Neural cell (in vitro differentiated cells): Measurements from ENCODE around the gene RIC8B. TPM values are rescaled to one million over a fixed set of nuclear protein-coding genes. Genes with fewer than 3 reads are reported as not detected.
"Not testable (repeated sequence)": the region's sequence is repeated elsewhere in the genome, so short reads cannot be mapped to it uniquely, and the experiment has no call there.

ENCODE experiments used
- H2AFZ ChIP-seq: fragments of 200-600, 300-800 bp; sonication (generic), shearing (Covaris generic); 2 replicates; pipeline ENCODE4 v1.6.0; 2014; ENCODE audit warnings: low read depth, mild to moderate bottlenecking, antibody characterized with exemption, low read length, moderate library complexity
- H3F3A ChIP-seq: fragments of 200-600 bp; shearing (Covaris generic); 2 replicates; pipeline ENCODE4 v1.6.1; 2016; ENCODE audit warnings: mild to moderate bottlenecking, moderate library complexity, mixed read lengths, antibody characterized with exemption, low read length; ENCODE audit not compliant: insufficient read depth, poor library complexity, severe bottlenecking
- H3K27ac ChIP-seq: fragments of 200-600, 300-800 bp; sonication (generic), shearing (Covaris generic); 2 replicates; pipeline ENCODE4 v1.5.1; 2014; ENCODE audit warnings: mild to moderate bottlenecking, low read length, moderate library complexity
- H3K27me3 ChIP-seq: fragments of 300-800, 200-600 bp; sonication (generic), shearing (Covaris generic); 2 replicates; pipeline ENCODE4 v1.6.0; 2014; ENCODE audit warnings: mild to moderate bottlenecking, low read depth, low read length, moderate library complexity; ENCODE audit not compliant: insufficient read depth
- H3K36me3 ChIP-seq: fragments of 300-800, 200-600 bp; sonication (generic), shearing (Covaris generic); 2 replicates; pipeline ENCODE4 v1.5.1; 2014; ENCODE audit warnings: mild to moderate bottlenecking, antibody characterized with exemption, low read length, moderate library complexity; ENCODE audit not compliant: insufficient read depth
- H3K4me2 ChIP-seq: fragments of 300-800, 200-600 bp; sonication (generic), shearing (Covaris generic); 2 replicates; pipeline ENCODE4 v1.6.0; 2014; ENCODE audit warnings: mild to moderate bottlenecking, low read length
- H3K4me3 ChIP-seq: fragments of 300-800, 200-600 bp; sonication (generic), shearing (Covaris generic); 2 replicates; pipeline ENCODE4 v1.5.1; 2014; ENCODE audit warnings: mild to moderate bottlenecking, low read length, moderate library complexity
- H3K79me2 ChIP-seq: fragments of 200-600 bp; shearing (Covaris generic); replicated peaks from 2 replicates; pipeline ENCODE4 v1.6.0; 2014; ENCODE audit warnings: mild to moderate bottlenecking, low read length, moderate library complexity; ENCODE audit not compliant: insufficient read depth
- H3K9ac ChIP-seq: fragments of 300-800, 200-600 bp; sonication (generic), shearing (Covaris generic); 2 replicates; pipeline ENCODE4 v1.6.1; 2016; ENCODE audit warnings: mild to moderate bottlenecking, low read length, mixed read lengths
- H3K9me2 ChIP-seq: fragments of 200-600 bp; shearing (Covaris generic); 2 replicates; pipeline ENCODE4 v1.6.1; 2016; ENCODE audit warnings: mild to moderate bottlenecking, low read length, mixed read lengths; ENCODE audit not compliant: insufficient read depth
- H3K9me3 ChIP-seq: fragments of 200-600, 300-800 bp; sonication (generic), shearing (Covaris generic); 2 replicates; pipeline ENCODE4 v1.6.1; 2016; ENCODE audit warnings: mild to moderate bottlenecking, mixed run types, low read length, moderate library complexity, mixed read lengths
- H4K20me1 ChIP-seq: fragments of 200-600 bp; shearing (Covaris generic); 2 replicates; pipeline ENCODE4 v1.6.1; 2016; ENCODE audit warnings: mild to moderate bottlenecking, mixed run types; ENCODE audit not compliant: insufficient read depth
- EP300 ChIP-seq: fragments of 450-650 bp; conservative IDR thresholded peaks from 2 replicates; pipeline ENCODE4 v1.6.1; 2014; ENCODE audit warnings: antibody characterized with exemption, mild to moderate bottlenecking, moderate library complexity; ENCODE audit not compliant: poor library complexity, severe bottlenecking
- EZH2 ChIP-seq: fragments of 200-600, 300-800 bp; shearing (Covaris generic), sonication (generic); IDR thresholded peaks from 2 replicates; pipeline ENCODE4 v1.6.1; 2014; ENCODE audit warnings: antibody characterized with exemption, low read length, borderline replicate concordance, mild to moderate bottlenecking; ENCODE audit not compliant: insufficient read depth, poor library complexity, severe bottlenecking
- MXI1 ChIP-seq: fragments of 450-650 bp; conservative IDR thresholded peaks from 2 replicates; pipeline ENCODE4 v1.6.1; 2014; ENCODE audit warnings: antibody characterized with exemption, mild to moderate bottlenecking; ENCODE audit not compliant: poor library complexity, severe bottlenecking
- POLR2AphosphoS5 ChIP-seq: IDR thresholded peaks from 2 replicates; pipeline ENCODE4 v1.6.1; 2012
- RAD21 ChIP-seq: fragments of 450-650 bp; conservative IDR thresholded peaks from 2 replicates; pipeline ENCODE4 v1.6.1; 2014; ENCODE audit warnings: antibody characterized with exemption, mild to moderate bottlenecking, moderate library complexity
- SMC3 ChIP-seq: fragments of 450-650 bp; conservative IDR thresholded peaks from 2 replicates; pipeline ENCODE4 v1.6.1; 2014; ENCODE audit warnings: antibody characterized with exemption, mild to moderate bottlenecking, moderate library complexity; ENCODE audit not compliant: poor library complexity
- TAF1 ChIP-seq: IDR thresholded peaks from 2 replicates; pipeline ENCODE4 v1.6.1; 2012; ENCODE audit warnings: low read depth
- polyA plus RNA-seq: library from polyadenylated mRNA; depleted of rRNA; stranded (reverse); fragments of >200 nt; gene quantifications from 2 replicates; pipeline ENCODE4 v1.2.3, GENCODE V29; 2014
- TF ChIP-seq, protein P1 (sequence below): fragments of 450-650 bp; IDR thresholded peaks from 2 replicates; pipeline ENCODE4 v1.5.1; 2014; ENCODE audit warnings: antibody characterized with exemption, mild to moderate bottlenecking, moderate library complexity; ENCODE audit not compliant: poor library complexity, severe bottlenecking
- TF ChIP-seq, protein P2 (sequence below): IDR thresholded peaks from 2 replicates; pipeline ENCODE4 v1.6.1; 2012; ENCODE audit warnings: borderline replicate concordance

Gene RIC8B
- polyA plus RNA-seq, 1 donor from 2014 or later = 30.0 TPM

DNA sequence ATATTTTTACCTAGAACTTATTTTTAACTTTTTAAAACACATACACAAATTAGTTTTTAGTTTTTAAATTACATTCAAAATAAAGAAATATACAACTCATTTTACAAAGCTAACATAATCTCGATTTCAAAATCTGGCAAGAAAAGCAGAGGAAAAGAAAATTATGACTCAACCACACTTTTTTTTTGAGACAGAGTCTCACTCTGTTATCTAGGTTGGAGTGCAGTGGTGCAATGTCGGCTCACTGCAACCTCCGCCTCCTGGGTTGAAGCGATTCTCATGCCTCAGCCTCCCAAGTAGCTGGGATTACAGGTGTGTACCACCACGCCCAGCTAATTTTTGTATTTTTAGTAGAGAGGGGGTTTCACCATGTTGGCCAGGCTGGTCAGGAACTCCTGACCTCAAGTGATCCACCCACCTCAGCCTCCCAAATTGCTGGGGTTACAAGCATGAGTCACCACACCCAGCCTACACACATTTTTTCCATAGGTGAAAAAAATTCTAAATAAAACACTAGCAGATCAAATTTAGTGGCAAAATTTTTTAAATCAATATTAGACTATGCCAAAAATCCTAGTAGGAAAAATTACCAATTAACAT lies 47.8 kb upstream of the RIC8B start:
- not testable (repeated sequence) for H3K79me2 ChIP-seq, H3K9me3 ChIP-seq

DNA sequence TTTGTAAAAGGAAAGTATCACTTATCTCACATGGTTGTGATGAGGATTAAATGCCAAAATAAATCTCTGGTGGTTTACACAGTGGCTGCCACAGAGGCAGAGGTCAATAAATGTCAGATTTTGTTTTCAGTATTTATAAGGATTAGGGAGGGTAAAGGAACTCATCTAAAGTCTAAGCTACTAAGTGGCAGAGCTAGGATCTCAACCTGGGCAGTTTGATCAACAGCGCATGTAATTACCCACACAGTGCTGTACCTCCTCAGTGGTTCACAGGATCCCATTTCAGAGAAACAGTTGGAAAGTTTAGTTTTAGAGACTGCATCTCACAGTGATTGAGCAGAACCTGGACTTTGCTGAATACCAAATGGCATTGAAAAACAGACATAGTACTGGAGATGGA lies 44.9 kb upstream of the RIC8B start:
- Histone ChIP-seq H3K79me2 (no peaks in the 10 kb centered on the region), H3K27ac (no peak overlapping the region), H3K4me3 (no peak overlapping the region), H4K20me1 (no peaks in the 10 kb centered on the region), H3K27me3 (no peaks in the 10 kb centered on the region), H2AFZ (no peak overlapping the region), H3K9me2 (no peaks in the 10 kb centered on the region), H3K36me3 (no peaks in the 10 kb centered on the region), H3K9me3 (no peaks in the 10 kb centered on the region), H3K4me2 (no peak overlapping the region), H3F3A (no peaks in the 10 kb centered on the region), H3K9ac (no peak overlapping the region)
- TF ChIP-seq, protein P1, sequence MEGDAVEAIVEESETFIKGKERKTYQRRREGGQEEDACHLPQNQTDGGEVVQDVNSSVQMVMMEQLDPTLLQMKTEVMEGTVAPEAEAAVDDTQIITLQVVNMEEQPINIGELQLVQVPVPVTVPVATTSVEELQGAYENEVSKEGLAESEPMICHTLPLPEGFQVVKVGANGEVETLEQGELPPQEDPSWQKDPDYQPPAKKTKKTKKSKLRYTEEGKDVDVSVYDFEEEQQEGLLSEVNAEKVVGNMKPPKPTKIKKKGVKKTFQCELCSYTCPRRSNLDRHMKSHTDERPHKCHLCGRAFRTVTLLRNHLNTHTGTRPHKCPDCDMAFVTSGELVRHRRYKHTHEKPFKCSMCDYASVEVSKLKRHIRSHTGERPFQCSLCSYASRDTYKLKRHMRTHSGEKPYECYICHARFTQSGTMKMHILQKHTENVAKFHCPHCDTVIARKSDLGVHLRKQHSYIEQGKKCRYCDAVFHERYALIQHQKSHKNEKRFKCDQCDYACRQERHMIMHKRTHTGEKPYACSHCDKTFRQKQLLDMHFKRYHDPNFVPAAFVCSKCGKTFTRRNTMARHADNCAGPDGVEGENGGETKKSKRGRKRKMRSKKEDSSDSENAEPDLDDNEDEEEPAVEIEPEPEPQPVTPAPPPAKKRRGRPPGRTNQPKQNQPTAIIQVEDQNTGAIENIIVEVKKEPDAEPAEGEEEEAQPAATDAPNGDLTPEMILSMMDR = no peak
- no peak for TF ChIP-seq MXI1
- no peak for TF ChIP-seq RAD21
- no peak for TF ChIP-seq POLR2AphosphoS5
- no peak for TF ChIP-seq EZH2
- no peak for TF ChIP-seq TAF1
- no peak for TF ChIP-seq SMC3
- TF ChIP-seq, protein P2, sequence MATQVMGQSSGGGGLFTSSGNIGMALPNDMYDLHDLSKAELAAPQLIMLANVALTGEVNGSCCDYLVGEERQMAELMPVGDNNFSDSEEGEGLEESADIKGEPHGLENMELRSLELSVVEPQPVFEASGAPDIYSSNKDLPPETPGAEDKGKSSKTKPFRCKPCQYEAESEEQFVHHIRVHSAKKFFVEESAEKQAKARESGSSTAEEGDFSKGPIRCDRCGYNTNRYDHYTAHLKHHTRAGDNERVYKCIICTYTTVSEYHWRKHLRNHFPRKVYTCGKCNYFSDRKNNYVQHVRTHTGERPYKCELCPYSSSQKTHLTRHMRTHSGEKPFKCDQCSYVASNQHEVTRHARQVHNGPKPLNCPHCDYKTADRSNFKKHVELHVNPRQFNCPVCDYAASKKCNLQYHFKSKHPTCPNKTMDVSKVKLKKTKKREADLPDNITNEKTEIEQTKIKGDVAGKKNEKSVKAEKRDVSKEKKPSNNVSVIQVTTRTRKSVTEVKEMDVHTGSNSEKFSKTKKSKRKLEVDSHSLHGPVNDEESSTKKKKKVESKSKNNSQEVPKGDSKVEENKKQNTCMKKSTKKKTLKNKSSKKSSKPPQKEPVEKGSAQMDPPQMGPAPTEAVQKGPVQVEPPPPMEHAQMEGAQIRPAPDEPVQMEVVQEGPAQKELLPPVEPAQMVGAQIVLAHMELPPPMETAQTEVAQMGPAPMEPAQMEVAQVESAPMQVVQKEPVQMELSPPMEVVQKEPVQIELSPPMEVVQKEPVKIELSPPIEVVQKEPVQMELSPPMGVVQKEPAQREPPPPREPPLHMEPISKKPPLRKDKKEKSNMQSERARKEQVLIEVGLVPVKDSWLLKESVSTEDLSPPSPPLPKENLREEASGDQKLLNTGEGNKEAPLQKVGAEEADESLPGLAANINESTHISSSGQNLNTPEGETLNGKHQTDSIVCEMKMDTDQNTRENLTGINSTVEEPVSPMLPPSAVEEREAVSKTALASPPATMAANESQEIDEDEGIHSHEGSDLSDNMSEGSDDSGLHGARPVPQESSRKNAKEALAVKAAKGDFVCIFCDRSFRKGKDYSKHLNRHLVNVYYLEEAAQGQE = no peak
- TF ChIP-seq EP300 = no peak

More for the DNA sequence above, 47.8 kb upstream of the RIC8B start:
- H3K27ac ChIP-seq, H3K27me3 ChIP-seq, H4K20me1 ChIP-seq, H3K9me2 ChIP-seq, H2AFZ ChIP-seq, H3K4me2 ChIP-seq, H3K36me3 ChIP-seq, H3K9ac ChIP-seq, H3F3A ChIP-seq, H3K4me3 ChIP-seq: not testable (repeated sequence)

DNA sequence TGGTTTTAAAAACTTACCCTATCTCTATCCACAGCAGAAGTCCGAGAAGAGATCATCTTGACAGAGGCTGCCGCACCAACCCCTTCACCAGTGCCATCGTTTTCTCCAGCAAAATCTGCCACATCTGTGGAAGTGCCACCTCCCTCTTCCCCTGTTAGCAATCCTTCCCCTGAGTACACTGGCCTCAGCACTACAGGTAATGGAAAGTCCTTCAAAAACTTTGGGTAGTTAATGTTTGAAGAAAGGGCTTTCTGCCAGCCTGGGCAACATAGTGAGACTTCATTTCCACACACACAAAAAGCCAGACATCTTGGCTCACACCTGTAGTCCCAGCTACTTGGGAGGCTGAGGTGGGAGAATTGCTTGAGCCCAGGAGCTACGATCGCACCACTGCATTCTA lies 41.6 kb upstream of the RIC8B start:
- TF ChIP-seq TAF1 (no peak), RAD21 (no peak), EZH2 (no peak), POLR2AphosphoS5 (no peak), MXI1 (no peak), SMC3 (no peak), EP300 (no peak)
- TF ChIP-seq, protein P2 = no peak
- TF ChIP-seq, protein P1 = no peak
- Histone ChIP-seq H2AFZ (no peak overlapping the region), H3K79me2 (no peaks in the 10 kb centered on the region), H3K27ac (no peak overlapping the region), H3K9me3 (no peaks in the 10 kb centered on the region), H3K9ac (no peak overlapping the region), H4K20me1 (no peaks in the 10 kb centered on the region), H3K4me3 (no peak overlapping the region), H3K9me2 (no peaks in the 10 kb centered on the region), H3F3A (no peaks in the 10 kb centered on the region), H3K36me3 (no peaks in the 10 kb centered on the region), H3K27me3 (no peaks in the 10 kb centered on the region), H3K4me2 (no peak overlapping the region)
